ENCODE results near the gene PLAU.

PLAU gene

GRCh38 chr10:73910764-73911552 lies at the start of gene PLAU:
PLAU (plus strand) TSS chr10:73911132; CDS start chr10:73911556, 424 bp downstream.
- DNase-seq: peak; percentile 26

- DNase-seq: no peak
These were observed 48.9 kb upstream of the PLAU start for GRCh38 chr10:73862011-73862410.

- no peak for DNase-seq
These were observed 47.7 kb upstream of the PLAU start for GRCh38 chr10:73863039-73863817.

- DNase-seq: no peak
These were observed 46.7 kb upstream of the PLAU start for GRCh38 chr10:73864229-73864628.

- no peak for DNase-seq
These were observed 45.8 kb upstream of the PLAU start for GRCh38 chr10:73865107-73865458.

- peak; percentile 58 for DNase-seq
These were observed 45.2 kb upstream of the PLAU start for GRCh38 chr10:73865459-73866442.

GRCh38 chr10:73866621-73867020 lies 44.3 kb upstream of the PLAU start:
- DNase-seq: no peak

- DNase-seq: no peak
These were observed 43.7 kb upstream of the PLAU start for GRCh38 chr10:73867126-73867807.

- DNase-seq: no peak
These were observed 42.9 kb upstream of the PLAU start for GRCh38 chr10:73867871-73868631.

- DNase-seq: no peak
These were observed 42.2 kb upstream of the PLAU start for GRCh38 chr10:73868655-73869195.

GRCh38 chr10:73871295-73872189 lies 39.4 kb upstream of the PLAU start:
- no peak for DNase-seq

- DNase-seq: no peak
These were observed 38.7 kb upstream of the PLAU start for GRCh38 chr10:73872190-73872710.

GRCh38 chr10:73873142-73873837 lies 37.6 kb upstream of the PLAU start:
- no peak for DNase-seq

GRCh38 chr10:73873838-73874215 lies 37.1 kb upstream of the PLAU start:
- DNase-seq: peak; percentile 11

GRCh38 chr10:73874267-73875138 lies 36.4 kb upstream of the PLAU start, which contains the start of gene CAMK2G:
CAMK2G (minus strand) TSS chr10:73874555; CDS start chr10:73874461, 94 bp downstream.
- DNase-seq: peak; percentile 76

- peak; percentile 30 for DNase-seq
These were observed 35.8 kb upstream of the PLAU start for GRCh38 chr10:73875139-73875475.

- DNase-seq: no peak
These were observed 34.8 kb upstream of the PLAU start for GRCh38 chr10:73876157-73876556.

GRCh38 chr10:73876566-73876965 lies 34.4 kb upstream of the PLAU start:
- no peak for DNase-seq
